CD4-positive, alpha-beta memory T cell (primary cell): ENCODE data around the gene CDC42. TPM values are rescaled to one million over a fixed set of nuclear protein-coding genes. Genes with fewer than 3 reads are reported as not detected.

Experiments
- CTCF ChIA-PET: fragments of 350-600 bp; sonication (Branson Sonifier 250); formaldehyde crosslinking; loops from one replicate; lab custom pipeline; 2021; ENCODE audit warnings: inconsistent platforms; ENCODE audit not compliant: partially characterized antibody; lab: Charles Lee
- POLR2A ChIA-PET: fragments of 350-600 bp; sonication (Branson Sonifier 250); formaldehyde crosslinking; loops from one replicate; lab custom pipeline; 2021; ENCODE audit not compliant: partially characterized antibody; lab: Charles Lee
- DNase-seq, 5 donors: peaks; one replicate each; pipeline versions ENCODE4 v3.0.0 to v3.0.0-alpha.2; 2020 to 2022; ENCODE audit warnings: mixed read lengths in 1 of 5
- H3K27ac ChIP-seq: one replicate; pipeline ENCODE4 v1.7.0; 2013; ENCODE audit warnings: low read depth, low read length
- H3K27me3 ChIP-seq: 2 replicates; pipeline ENCODE4 v1.7.0; 2013; ENCODE audit warnings: mild to moderate bottlenecking, low read length, moderate library complexity; ENCODE audit not compliant: insufficient read depth
- H3K36me3 ChIP-seq: 2 replicates; pipeline ENCODE4 v1.7.0; 2013; ENCODE audit warnings: mild to moderate bottlenecking, low read length, moderate library complexity; ENCODE audit not compliant: insufficient read depth
- H3K4me1 ChIP-seq: 2 replicates; pipeline ENCODE4 v1.7.0; 2013; ENCODE audit warnings: mild to moderate bottlenecking, low read length, moderate library complexity; ENCODE audit not compliant: insufficient read depth
- H3K4me3 ChIP-seq, 2 donors: one replicate each; pipeline ENCODE4 v1.7.0; 2013; ENCODE audit warnings: low read length in 2 of 2, mild to moderate bottlenecking in 1 of 2
- H3K9me3 ChIP-seq, 2 donors: one replicate each; pipeline ENCODE4 v1.7.0; 2013; ENCODE audit warnings: low read length in 2 of 2, control low read depth in 1 of 2; ENCODE audit not compliant: control insufficient read depth in 1 of 2
- H3K27ac Mint-ChIP-seq, 7 donors: one replicate each; pipeline ENCODE4 v1.8.0; 2020 to 2021; ENCODE audit warnings: mixed read lengths in 7 of 7, mild to moderate bottlenecking in 6 of 7, inconsistent platforms in 3 of 7, moderate library complexity in 3 of 7
- H3K27me3 Mint-ChIP-seq, 2 donors: one replicate each; pipeline ENCODE4 v1.8.0; 2020 to 2021; ENCODE audit warnings: mixed read lengths in 2 of 2
- H3K36me3 Mint-ChIP-seq, 2 donors: one replicate each; pipeline ENCODE4 v1.8.0; 2020 to 2021; ENCODE audit warnings: mixed read lengths in 2 of 2, inconsistent platforms in 1 of 2, mild to moderate bottlenecking in 1 of 2
- H3K4me1 Mint-ChIP-seq, 4 donors: one replicate each; pipeline ENCODE4 v1.8.0; 2020 to 2021; ENCODE audit warnings: mixed read lengths in 4 of 4, mild to moderate bottlenecking in 1 of 4
- H3K4me3 Mint-ChIP-seq, 8 donors: one replicate each; pipeline ENCODE4 v1.8.0; 2020 to 2021; ENCODE audit warnings: mixed read lengths in 8 of 8, mild to moderate bottlenecking in 7 of 8, moderate library complexity in 6 of 8, inconsistent platforms in 3 of 8
- H3K9me3 Mint-ChIP-seq, 8 donors: one replicate each; pipeline ENCODE4 v1.8.0; 2020 to 2021; ENCODE audit warnings: mixed read lengths in 8 of 8, mild to moderate bottlenecking in 5 of 8, inconsistent platforms in 3 of 8, moderate library complexity in 1 of 8
- intact Hi-C: fragments of 100-400 bp; cut with micrococcal nuclease; formaldehyde crosslinking; loops from one replicate; pipeline ENCODE4 v1.15.1; 2023
- polyA plus RNA-seq, 2 donors: library from polyadenylated mRNA; unstranded; fragments of 300-500 nt; fragmentation: Illumina TruSeq; gene quantifications; one replicate each; pipeline ENCODE4 v1.2.3, GENCODE V29; 2021
- total RNA-seq, 2 experiments: library from RNA; stranded (reverse); gene quantifications; one replicate each; pipeline ENCODE4 v1.2.3, GENCODE V29; 2021

The CDC42 gene
- total and polyA plus RNA-seq, 4 experiments from 2014 or later: 159 to 320 (median 198) TPM

DNA sequence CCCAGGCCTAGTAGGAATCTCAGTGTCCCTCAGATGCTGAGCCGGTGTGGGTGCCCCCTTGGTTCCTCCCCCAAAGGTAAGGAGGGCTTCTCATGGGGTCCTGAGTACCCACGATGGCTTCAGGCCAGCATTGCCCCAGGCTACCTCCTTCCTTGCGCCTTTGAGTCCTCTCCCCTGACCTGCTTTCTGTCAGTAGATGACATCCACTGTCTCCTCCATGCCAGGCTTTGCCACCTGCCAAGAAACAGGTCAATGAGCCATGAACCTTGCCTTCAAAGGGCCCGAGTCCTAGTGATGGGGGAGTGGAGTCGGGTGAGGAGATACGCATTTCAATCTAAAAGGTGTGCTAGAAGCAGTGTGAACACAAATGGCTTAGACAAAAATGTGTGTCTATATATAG, 74.7 kb downstream of the CDC42 start:
- Mint-ChIP-seq H3K36me3 (no peaks in the 10 kb centered on the region), H3K9me3 (no peaks in the 10 kb centered on the region), H3K27ac (peak overlapping the region in 2 of 7 donors; percentile 50 to 80), H3K4me1 (peaks cover 0 to 4% (median 1%) of the 10 kb centered on the region in 4 donors), H3K27me3 (no peaks in the 10 kb centered on the region), H3K4me3 (no peak overlapping the region)
- Histone ChIP-seq H3K36me3 (no peaks in the 10 kb centered on the region), H3K27me3 (no peaks in the 10 kb centered on the region), H3K4me1 (no peaks in the 10 kb centered on the region), H3K27ac (no peak overlapping the region), H3K4me3 (no peak overlapping the region), H3K9me3 (no peaks in the 10 kb centered on the region)
- POLR2A ChIA-PET: no interaction called here
- intact Hi-C loops: no loop called here
- CTCF ChIA-PET: no interaction called here
- DNase-seq: no peak

GRCh38 chr1:22127731-22128130, 75.2 kb downstream of the CDC42 start:
- Histone ChIP-seq H3K9me3 (no peaks in the 10 kb centered on the region), H3K27ac (no peak overlapping the region)

DNA sequence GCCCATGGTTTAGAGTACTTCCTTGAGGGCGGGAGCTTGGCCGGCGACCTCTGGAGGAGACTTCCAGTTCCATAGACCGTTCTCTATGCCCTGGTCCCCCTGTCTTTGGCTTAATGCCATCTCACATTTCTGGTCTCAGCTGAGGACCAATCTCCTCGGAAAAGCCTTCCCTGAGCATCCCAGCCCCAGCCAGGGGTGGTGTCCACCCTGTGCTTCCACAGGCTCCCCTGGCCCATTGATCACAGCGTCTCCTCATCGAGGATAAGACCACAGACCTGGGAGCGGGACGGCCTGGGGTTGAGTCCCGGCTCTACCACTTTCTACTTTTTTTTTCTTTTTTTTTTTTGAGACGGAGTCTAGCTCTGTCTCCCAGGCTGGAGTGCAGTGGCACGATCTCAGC, 75.9 kb downstream of the CDC42 start:
- intact Hi-C loops: no loop called here
- POLR2A ChIA-PET: no interaction called here

More at GRCh38 chr1:22127731-22128130, 75.2 kb downstream of the CDC42 start:
- ChIA-PET CTCF (no interaction called here), POLR2A (no interaction called here)
- Histone ChIP-seq H3K36me3 (no peaks in the 10 kb centered on the region), H3K4me1 (no peaks in the 10 kb centered on the region), H3K27me3 (no peaks in the 10 kb centered on the region), H3K4me3 (no peak overlapping the region)
- Mint-ChIP-seq H3K27me3 (no peaks in the 10 kb centered on the region), H3K4me3 (no peak overlapping the region), H3K27ac (peak overlapping the region in 2 of 7 donors; percentile 8 to 80), H3K9me3 (no peaks in the 10 kb centered on the region), H3K36me3 (no peaks in the 10 kb centered on the region), H3K4me1 (peaks cover 0 to 4% (median 1%) of the 10 kb centered on the region in 4 donors)
- intact Hi-C loops: no loop called here
- no peak for DNase-seq

DNA sequence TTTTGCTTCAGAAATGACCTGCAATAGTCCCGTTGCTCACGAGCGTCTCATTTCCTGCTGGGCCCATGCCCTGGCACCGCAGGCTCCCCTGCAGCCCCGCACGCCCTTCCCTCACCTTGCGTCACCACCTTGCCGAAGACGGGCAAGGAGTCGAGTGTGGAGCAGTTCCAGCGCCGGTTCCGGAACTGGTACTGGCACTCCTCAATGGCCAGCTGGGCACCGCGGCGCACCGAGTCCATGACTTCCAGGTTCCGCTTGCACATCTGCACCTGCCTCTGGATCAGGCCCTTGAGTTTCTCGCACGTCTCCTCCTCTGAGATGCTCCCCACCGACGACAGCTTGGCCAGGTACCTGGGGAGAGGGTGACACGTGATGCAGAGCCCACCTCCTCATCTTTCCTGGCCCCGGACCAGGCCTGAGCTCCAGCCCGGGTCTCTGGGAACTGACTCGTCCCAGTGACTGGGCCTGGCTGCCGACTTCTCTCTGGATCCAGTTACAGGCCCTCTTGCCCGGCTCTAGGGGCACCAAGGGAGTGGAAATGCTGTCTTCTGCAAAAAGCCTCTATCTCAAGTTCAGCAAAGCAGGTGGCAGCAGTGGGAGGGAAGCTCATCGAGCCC, 77.1 kb downstream of the CDC42 start:
- H3K27ac Mint-ChIP-seq: no peak overlapping the region
- H3K27me3 ChIP-seq: no peaks in the 10 kb centered on the region
- H3K4me1 ChIP-seq: no peaks in the 10 kb centered on the region
- ChIA-PET POLR2A (no interaction called here), CTCF (no interaction called here)
- DNase-seq: no peak
- H3K4me3 Mint-ChIP-seq: no peak overlapping the region
- intact Hi-C loops: loop anchor here (5.0 kb wide), 1 partner anchor 513 kb away; the partner anchor contains the start of gene C1QC
- H3K4me3 ChIP-seq: no peak overlapping the region
- H3K36me3 Mint-ChIP-seq: no peaks in the 10 kb centered on the region
- H3K27me3 Mint-ChIP-seq: no peaks in the 10 kb centered on the region
- no peaks in the 10 kb centered on the region for H3K36me3 ChIP-seq
- no peaks in the 10 kb centered on the region for H3K9me3 ChIP-seq
- H3K4me1 Mint-ChIP-seq: peaks cover 0 to 4% (median 1%) of the 10 kb centered on the region in 4 donors
- no peaks in the 10 kb centered on the region for H3K9me3 Mint-ChIP-seq
- H3K27ac ChIP-seq: no peak overlapping the region

More for the DNA sequence above, 75.9 kb downstream of the CDC42 start:
- Mint-ChIP-seq H3K4me1 (peaks cover 0 to 4% (median 1%) of the 10 kb centered on the region in 4 donors), H3K27ac (no peak overlapping the region), H3K4me3 (no peak overlapping the region), H3K27me3 (no peaks in the 10 kb centered on the region), H3K9me3 (no peaks in the 10 kb centered on the region), H3K36me3 (no peaks in the 10 kb centered on the region)
- Histone ChIP-seq H3K9me3 (no peaks in the 10 kb centered on the region), H3K27ac (no peak overlapping the region), H3K4me1 (no peaks in the 10 kb centered on the region), H3K27me3 (no peaks in the 10 kb centered on the region), H3K36me3 (no peaks in the 10 kb centered on the region), H3K4me3 (no peak overlapping the region)
- no peak for DNase-seq
- CTCF ChIA-PET: no interaction called here

DNA sequence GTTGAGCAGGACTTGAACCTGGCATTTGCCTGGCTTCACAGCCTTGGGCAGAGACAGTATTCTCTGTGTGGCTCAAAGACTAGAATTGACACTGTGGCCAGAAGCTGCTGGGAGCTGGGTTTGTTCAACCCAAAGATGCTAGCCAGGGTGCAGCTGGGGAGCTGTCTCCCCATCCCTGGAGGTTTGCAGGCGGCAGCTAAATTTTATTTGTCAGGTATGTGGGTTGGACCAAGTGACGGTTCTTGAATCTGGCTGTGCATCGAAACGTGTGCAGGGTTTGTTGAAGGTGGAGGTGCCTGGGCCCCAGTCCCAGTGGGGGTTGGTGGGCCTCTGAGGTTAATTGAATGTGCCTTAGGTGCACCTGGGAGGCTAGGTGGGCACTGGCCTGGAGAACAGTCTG, 78.6 kb downstream of the CDC42 start:
- no peak overlapping the region for H3K4me3 Mint-ChIP-seq
- Histone ChIP-seq H3K27me3 (no peaks in the 10 kb centered on the region), H3K9me3 (no peaks in the 10 kb centered on the region), H3K27ac (no peak overlapping the region), H3K4me1 (no peaks in the 10 kb centered on the region), H3K36me3 (no peaks in the 10 kb centered on the region), H3K4me3 (no peak overlapping the region)
- no peak for DNase-seq
- no peaks in the 10 kb centered on the region for H3K9me3 Mint-ChIP-seq
- ChIA-PET CTCF (interaction anchor here (0.5 to 2.2 kb wide), 7 partner anchors 9 to 834 kb away, joined by 3 to 9 read pairs (median 3); no protein-coding TSS in a partner anchor), POLR2A (interaction anchor here (0.7 to 1.0 kb wide), 2 partner anchors 9 to 286 kb away, joined by 3 read pairs; no protein-coding TSS in a partner anchor)
- H3K4me1 Mint-ChIP-seq: peaks cover 0 to 3% (median under 1%) of the 10 kb centered on the region in 4 donors
- no peaks in the 10 kb centered on the region for H3K27me3 Mint-ChIP-seq
- no peak overlapping the region for H3K27ac Mint-ChIP-seq
- H3K36me3 Mint-ChIP-seq: no peaks in the 10 kb centered on the region
- intact Hi-C loops: loop anchor here (5.0 kb wide), 1 partner anchor 511 kb away; the partner anchor contains the start of gene C1QC

- no peak overlapping the region for H3K27ac ChIP-seq
- no peaks in the 10 kb centered on the region for H3K36me3 ChIP-seq
- no peaks in the 10 kb centered on the region for H3K27me3 ChIP-seq
- no peak overlapping the region for H3K4me3 Mint-ChIP-seq
- H3K27ac Mint-ChIP-seq: no peak overlapping the region
- H3K4me1 Mint-ChIP-seq: peaks cover 0 to 2% (median 0%) of the 10 kb centered on the region in 4 donors
- POLR2A ChIA-PET: interaction anchor here (1.0 kb wide), 1 partner anchor 285 kb away, joined by 3 read pairs; no protein-coding TSS in a partner anchor
- no peaks in the 10 kb centered on the region for H3K9me3 ChIP-seq
- H3K4me1 ChIP-seq: no peaks in the 10 kb centered on the region
- no peak overlapping the region for H3K4me3 ChIP-seq
- peak in 4 of 5 donors; percentile 34 to 48 (median 40) for DNase-seq
- H3K36me3 Mint-ChIP-seq: no peaks in the 10 kb centered on the region
- intact Hi-C loops: loop anchor here (5.0 kb wide), 1 partner anchor 510 kb away; the partner anchor contains the start of gene C1QC
- H3K9me3 Mint-ChIP-seq: no peaks in the 10 kb centered on the region
- no peaks in the 10 kb centered on the region for H3K27me3 Mint-ChIP-seq
- CTCF ChIA-PET: interaction anchor here (0.6 to 2.2 kb wide), 6 partner anchors 8 to 833 kb away, joined by 3 to 9 read pairs (median 3); no protein-coding TSS in a partner anchor
Observed at GRCh38 chr1:22131875-22132486, 79.5 kb downstream of the CDC42 start.

DNA sequence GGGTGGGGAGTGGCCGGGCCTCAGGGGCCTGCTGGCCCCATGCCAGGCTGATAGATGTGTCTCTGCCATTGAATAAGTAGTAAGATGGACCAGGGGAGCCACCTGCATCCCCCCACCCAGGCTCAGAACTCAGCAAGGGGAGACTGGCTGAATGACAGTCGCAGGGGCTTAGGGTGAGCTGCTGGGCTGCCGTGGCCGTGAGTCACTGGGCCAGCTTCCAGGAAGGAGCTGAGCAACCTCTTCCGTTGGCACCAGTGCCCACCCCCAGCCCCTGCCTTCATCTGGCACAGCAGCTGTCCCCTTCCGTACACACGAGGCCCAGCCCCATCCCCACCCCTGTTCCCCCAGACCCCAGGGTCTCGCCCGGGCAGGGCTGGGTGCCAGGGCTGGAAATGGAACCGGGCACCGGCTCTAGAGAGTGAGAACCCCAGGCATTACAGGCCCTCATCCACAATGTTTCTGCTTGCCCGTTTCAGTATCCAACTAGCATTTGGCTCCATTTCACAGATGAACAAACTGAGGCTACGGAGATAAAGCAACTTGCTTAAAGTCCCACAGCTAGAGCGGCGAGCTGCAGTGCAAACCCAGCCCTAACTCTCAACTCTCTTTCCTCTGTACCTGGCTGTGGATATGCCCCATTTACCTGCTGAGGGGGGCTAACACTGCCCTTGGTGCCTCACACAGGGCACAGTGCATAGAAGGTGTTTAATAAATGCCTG, 80.2 kb downstream of the CDC42 start:
- Mint-ChIP-seq H3K27ac (no peak overlapping the region), H3K36me3 (no peaks in the 10 kb centered on the region), H3K4me3 (no peak overlapping the region), H3K27me3 (no peaks in the 10 kb centered on the region), H3K9me3 (no peaks in the 10 kb centered on the region), H3K4me1 (peaks cover 0 to 2% (median 0%) of the 10 kb centered on the region in 4 donors)
- CTCF ChIA-PET: interaction anchor here (2.2 kb wide), 1 partner anchor 7 kb away, joined by 9 read pairs; no protein-coding TSS in a partner anchor
- Histone ChIP-seq H3K4me3 (no peak overlapping the region), H3K9me3 (no peaks in the 10 kb centered on the region), H3K4me1 (no peaks in the 10 kb centered on the region), H3K27ac (no peak overlapping the region), H3K36me3 (no peaks in the 10 kb centered on the region), H3K27me3 (no peaks in the 10 kb centered on the region)
- intact Hi-C loops: loop anchor here (5.0 kb wide), 1 partner anchor 510 kb away; the partner anchor contains the start of gene C1QC
- POLR2A ChIA-PET: no interaction called here
- DNase-seq: no peak
